Measurements from ENCODE around the gene MDM1. TPM values are rescaled to one million over a fixed set of nuclear protein-coding genes. Genes with fewer than 3 reads are reported as not detected.

MDM1 gene
- total and polyA plus RNA-seq, 4 donors, result 10.5 to 19.6 (median 13.8) TPM

GRCh38 chr12:68267892-68268396 is 64.2 kb downstream of the MDM1 start:
- Histone ChIP-seq H3K27ac (ENCODE audit: low read depth in 1 of 2, low read length in 2 of 2) (no peak overlapping the region), H3K36me3 (ENCODE audit: control insufficient read depth in 1 of 2, insufficient read depth in 2 of 2, low read length in 1 of 2) (no peaks in the 10 kb centered on the region), H3K9me3 (ENCODE audit: control insufficient read depth, low read length) (no peaks in the 10 kb centered on the region), H3K4me1 (ENCODE audit: control insufficient read depth in 1 of 2, insufficient read depth in 2 of 2, low read length in 2 of 2) (no peaks in the 10 kb centered on the region), H3K4me3 (ENCODE audit: low read length in 2 of 2) (no peak overlapping the region), H3K27me3 (ENCODE audit: control insufficient read depth in 1 of 2, insufficient read depth in 2 of 2, low read length in 1 of 2) (no peaks in the 10 kb centered on the region)
- ATAC-seq (ENCODE audit: low FRiP score) (no peak), DNase-seq (no peak)
- intact Hi-C loops (cut with DNase I), result no loop called here
- 85 to 89% methylated on average over 6 of the region's 6 CpGs for WGBS, 2 donors

DNA sequence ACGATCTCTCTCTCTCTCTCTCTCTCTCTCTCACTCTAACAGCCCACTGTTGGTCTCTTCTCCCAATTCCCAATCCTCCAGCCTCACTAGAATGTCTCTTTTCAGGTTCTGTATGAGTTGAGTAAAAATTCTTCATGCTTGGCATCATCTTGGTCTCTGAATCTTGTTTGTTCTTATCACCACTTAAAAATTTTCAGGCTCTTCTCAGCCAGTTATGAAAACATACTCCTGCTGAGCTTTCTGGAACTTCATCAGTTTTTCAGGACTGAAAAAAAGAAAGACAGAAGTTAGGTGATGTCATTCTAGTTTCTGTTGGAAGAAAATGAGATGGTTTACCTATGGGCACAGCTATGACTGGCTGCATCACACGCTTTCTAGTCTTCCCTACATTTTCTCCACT is 67.3 kb downstream of the MDM1 start:
- Histone ChIP-seq H3K27me3 (ENCODE audit: control insufficient read depth in 1 of 2, insufficient read depth in 2 of 2, low read length in 1 of 2) (no peaks in the 10 kb centered on the region), H3K9me3 (ENCODE audit: control insufficient read depth, low read length) (no peaks in the 10 kb centered on the region), H3K36me3 (ENCODE audit: control insufficient read depth in 1 of 2, insufficient read depth in 2 of 2, low read length in 1 of 2) (no peaks in the 10 kb centered on the region), H3K4me1 (ENCODE audit: control insufficient read depth in 1 of 2, insufficient read depth in 2 of 2, low read length in 2 of 2) (no peaks in the 10 kb centered on the region), H3K27ac (ENCODE audit: low read depth in 1 of 2, low read length in 2 of 2) (no peak overlapping the region), H3K4me3 (ENCODE audit: low read length in 2 of 2) (no peak overlapping the region)
- 68 to 78% methylated on average over 2 of the region's 2 CpGs for WGBS, 2 donors
- ATAC-seq (ENCODE audit: low FRiP score) (no peak), DNase-seq (no peak)
- intact Hi-C loops (cut with DNase I), result no loop called here

- no peak for ATAC-seq (ENCODE audit: low FRiP score)
Measured at GRCh38 chr12:68264158-68264855, 67.9 kb downstream of the MDM1 start.

DNA sequence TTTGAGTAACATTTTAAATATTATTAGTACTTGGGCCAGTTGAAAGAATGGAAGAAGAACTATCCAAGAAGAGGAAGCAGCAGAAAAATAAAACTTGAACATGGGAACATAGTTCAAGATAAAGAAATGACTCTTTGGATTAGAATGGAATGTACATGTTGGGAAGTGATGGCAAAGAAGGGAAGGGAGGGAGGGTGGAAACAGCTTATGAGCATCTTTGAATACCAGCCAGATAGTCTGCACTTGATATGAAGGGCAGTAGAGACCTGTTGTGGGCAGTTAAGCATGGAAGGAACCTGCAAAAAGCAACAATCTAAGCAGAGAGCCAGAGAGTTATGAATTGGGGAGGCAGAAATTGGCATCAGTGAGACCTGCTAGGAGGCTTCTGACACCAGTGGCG is 68.8 kb downstream of the MDM1 start:
- Histone ChIP-seq H3K4me1 (ENCODE audit: control insufficient read depth in 1 of 2, insufficient read depth in 2 of 2, low read length in 2 of 2) (no peaks in the 10 kb centered on the region), H3K27me3 (ENCODE audit: control insufficient read depth in 1 of 2, insufficient read depth in 2 of 2, low read length in 1 of 2) (no peaks in the 10 kb centered on the region), H3K27ac (ENCODE audit: low read depth in 1 of 2, low read length in 2 of 2) (no peak overlapping the region), H3K9me3 (ENCODE audit: control insufficient read depth, low read length) (no peaks in the 10 kb centered on the region), H3K4me3 (ENCODE audit: low read length in 2 of 2) (no peak overlapping the region), H3K36me3 (ENCODE audit: control insufficient read depth in 1 of 2, insufficient read depth in 2 of 2, low read length in 1 of 2) (no peaks in the 10 kb centered on the region)
- DNase-seq (no peak), ATAC-seq (ENCODE audit: low FRiP score) (no peak)
- intact Hi-C loops (cut with DNase I), result no loop called here
- 17 to 36% methylated on average over 1 of the region's 1 CpG for WGBS, 2 donors

More at GRCh38 chr12:68264158-68264855, 67.9 kb downstream of the MDM1 start:
- Histone ChIP-seq H3K9me3 (ENCODE audit: control insufficient read depth, low read length) (no peaks in the 10 kb centered on the region), H3K4me3 (ENCODE audit: low read length in 2 of 2) (no peak overlapping the region), H3K27ac (ENCODE audit: low read depth in 1 of 2, low read length in 2 of 2) (no peak overlapping the region), H3K4me1 (ENCODE audit: control insufficient read depth in 1 of 2, insufficient read depth in 2 of 2, low read length in 2 of 2) (no peaks in the 10 kb centered on the region), H3K27me3 (ENCODE audit: control insufficient read depth in 1 of 2, insufficient read depth in 2 of 2, low read length in 1 of 2) (no peaks in the 10 kb centered on the region), H3K36me3 (ENCODE audit: control insufficient read depth in 1 of 2, insufficient read depth in 2 of 2, low read length in 1 of 2) (no peaks in the 10 kb centered on the region)
- WGBS, 2 donors, result 89 to 93% methylated on average over 7 of the region's 7 CpGs
- intact Hi-C loops (cut with DNase I), result no loop called here
- DNase-seq, result no peak

- DNase-seq, result no peak
- intact Hi-C loops (cut with DNase I), result no loop called here
- Histone ChIP-seq H3K27ac (ENCODE audit: low read depth in 1 of 2, low read length in 2 of 2) (no peak overlapping the region), H3K4me1 (ENCODE audit: control insufficient read depth in 1 of 2, insufficient read depth in 2 of 2, low read length in 2 of 2) (no peaks in the 10 kb centered on the region), H3K36me3 (ENCODE audit: control insufficient read depth in 1 of 2, insufficient read depth in 2 of 2, low read length in 1 of 2) (no peaks in the 10 kb centered on the region), H3K9me3 (ENCODE audit: control insufficient read depth, low read length) (no peaks in the 10 kb centered on the region), H3K4me3 (ENCODE audit: low read length in 2 of 2) (no peak overlapping the region), H3K27me3 (ENCODE audit: control insufficient read depth in 1 of 2, insufficient read depth in 2 of 2, low read length in 1 of 2) (no peaks in the 10 kb centered on the region)
- no peak for ATAC-seq (ENCODE audit: low FRiP score)
Measured at GRCh38 chr12:68261896-68262295, 70.3 kb downstream of the MDM1 start.

GRCh38 chr12:68260153-68260552 is 72.0 kb downstream of the MDM1 start:
- Histone ChIP-seq H3K4me1 (ENCODE audit: control insufficient read depth in 1 of 2, insufficient read depth in 2 of 2, low read length in 2 of 2) (no peaks in the 10 kb centered on the region), H3K36me3 (ENCODE audit: control insufficient read depth in 1 of 2, insufficient read depth in 2 of 2, low read length in 1 of 2) (no peaks in the 10 kb centered on the region), H3K27me3 (ENCODE audit: control insufficient read depth in 1 of 2, insufficient read depth in 2 of 2, low read length in 1 of 2) (no peaks in the 10 kb centered on the region), H3K9me3 (ENCODE audit: control insufficient read depth, low read length) (no peaks in the 10 kb centered on the region), H3K27ac (ENCODE audit: low read depth in 1 of 2, low read length in 2 of 2) (no peak overlapping the region), H3K4me3 (ENCODE audit: low read length in 2 of 2) (no peak overlapping the region)
- DNase-seq (no peak), ATAC-seq (ENCODE audit: low FRiP score) (no peak)
- WGBS, 2 donors, result 69 to 70% methylated on average over 3 of the region's 3 CpGs
- intact Hi-C loops (cut with DNase I), result no loop called here

- ATAC-seq (ENCODE audit: low FRiP score), result no peak
Measured at GRCh38 chr12:68259318-68259940, 72.7 kb downstream of the MDM1 start.

GRCh38 chr12:68253504-68253903 is 78.7 kb downstream of the MDM1 start, which contains the start of gene IL22:
IL22 (minus strand) TSS chr12:68253604; CDS start chr12:68253448, 156 bp downstream.
- whole genome bisulfite sequencing, 2 donors, result 88 to 92% methylated on average over 7 of the region's 7 CpGs

More at GRCh38 chr12:68259318-68259940, 72.7 kb downstream of the MDM1 start:
- Histone ChIP-seq H3K27ac (ENCODE audit: low read depth in 1 of 2, low read length in 2 of 2) (no peak overlapping the region), H3K27me3 (ENCODE audit: control insufficient read depth in 1 of 2, insufficient read depth in 2 of 2, low read length in 1 of 2) (no peaks in the 10 kb centered on the region), H3K36me3 (ENCODE audit: control insufficient read depth in 1 of 2, insufficient read depth in 2 of 2, low read length in 1 of 2) (no peaks in the 10 kb centered on the region), H3K4me3 (ENCODE audit: low read length in 2 of 2) (no peak overlapping the region), H3K9me3 (ENCODE audit: control insufficient read depth, low read length) (no peaks in the 10 kb centered on the region), H3K4me1 (ENCODE audit: control insufficient read depth in 1 of 2, insufficient read depth in 2 of 2, low read length in 2 of 2) (no peaks in the 10 kb centered on the region)
- WGBS, 2 donors, result 87 to 88% methylated on average over 3 of the region's 3 CpGs
- no peak for DNase-seq
- intact Hi-C loops (cut with DNase I), result no loop called here

GRCh38 chr12:68252077-68252476 is 80.1 kb downstream of the MDM1 start:
- intact Hi-C loops (cut with DNase I), result no loop called here
- H3K4me3 ChIP-seq (ENCODE audit: low read length in 2 of 2), result no peak overlapping the region
- ATAC-seq (ENCODE audit: low FRiP score), result no peak
- no peak for DNase-seq
- H3K4me1 ChIP-seq (ENCODE audit: control insufficient read depth in 1 of 2, insufficient read depth in 2 of 2, low read length in 2 of 2), result no peaks in the 10 kb centered on the region
- no peaks in the 10 kb centered on the region for H3K9me3 ChIP-seq (ENCODE audit: control insufficient read depth, low read length)
- no peak overlapping the region for H3K27ac ChIP-seq (ENCODE audit: low read depth in 1 of 2, low read length in 2 of 2)
- WGBS, 2 donors, result 92 to 95% methylated on average over 5 of the region's 5 CpGs
- H3K27me3 ChIP-seq (ENCODE audit: control insufficient read depth in 1 of 2, insufficient read depth in 2 of 2, low read length in 1 of 2), result no peaks in the 10 kb centered on the region
- H3K36me3 ChIP-seq (ENCODE audit: control insufficient read depth in 1 of 2, insufficient read depth in 2 of 2, low read length in 1 of 2), result no peaks in the 10 kb centered on the region

More at GRCh38 chr12:68253504-68253903, 78.7 kb downstream of the MDM1 start, which contains the start of gene IL22:
- Histone ChIP-seq H3K27me3 (ENCODE audit: control insufficient read depth in 1 of 2, insufficient read depth in 2 of 2, low read length in 1 of 2) (no peaks in the 10 kb centered on the region), H3K36me3 (ENCODE audit: control insufficient read depth in 1 of 2, insufficient read depth in 2 of 2, low read length in 1 of 2) (no peaks in the 10 kb centered on the region), H3K27ac (ENCODE audit: low read depth in 1 of 2, low read length in 2 of 2) (no peak within 1 kb of the TSS), H3K4me1 (ENCODE audit: control insufficient read depth in 1 of 2, insufficient read depth in 2 of 2, low read length in 2 of 2) (no peaks in the 10 kb centered on the region), H3K9me3 (ENCODE audit: control insufficient read depth, low read length) (no peaks in the 10 kb centered on the region), H3K4me3 (ENCODE audit: low read length in 2 of 2) (no peak within 1 kb of the TSS)
- intact Hi-C loops (cut with DNase I), result no loop called here
- DNase-seq (no peak), ATAC-seq (ENCODE audit: low FRiP score) (no peak)

Data from aorta (tissue), 5 donors.